ENCODE measurements around the gene FNDC1.

- TF ChIP-seq POLR2A (IDR thresholded peaks at IDR 0.05) (no peak), CTCF (IDR thresholded peaks at IDR 0.05) (no peak)
These were observed 27.3 kb downstream of the FNDC1 start for GRCh38 chr6:159196430-159196975.

All from lower leg skin (tissue), 3 donors.